Activated CD4-positive, alpha-beta T cell treated with anti-CD3 and anti-CD28 coated beads, Interleukin-2, Interleukin-6, amounts not matched to agents 100 ng/mL and 50 ng/mL, durations not matched to agents 16 hours and 8 hours (primary cell): ENCODE measurements around the gene GOLGA6L9.
"Not testable (repeated sequence)": the region's sequence is repeated elsewhere in the genome, so short reads cannot be mapped to it uniquely, and the experiment has no call there.

Experiments
- DNase-seq: peaks from one replicate; pipeline ENCODE4 v3.0.0-alpha.2; 2020

The GOLGA6L9 gene

DNA sequence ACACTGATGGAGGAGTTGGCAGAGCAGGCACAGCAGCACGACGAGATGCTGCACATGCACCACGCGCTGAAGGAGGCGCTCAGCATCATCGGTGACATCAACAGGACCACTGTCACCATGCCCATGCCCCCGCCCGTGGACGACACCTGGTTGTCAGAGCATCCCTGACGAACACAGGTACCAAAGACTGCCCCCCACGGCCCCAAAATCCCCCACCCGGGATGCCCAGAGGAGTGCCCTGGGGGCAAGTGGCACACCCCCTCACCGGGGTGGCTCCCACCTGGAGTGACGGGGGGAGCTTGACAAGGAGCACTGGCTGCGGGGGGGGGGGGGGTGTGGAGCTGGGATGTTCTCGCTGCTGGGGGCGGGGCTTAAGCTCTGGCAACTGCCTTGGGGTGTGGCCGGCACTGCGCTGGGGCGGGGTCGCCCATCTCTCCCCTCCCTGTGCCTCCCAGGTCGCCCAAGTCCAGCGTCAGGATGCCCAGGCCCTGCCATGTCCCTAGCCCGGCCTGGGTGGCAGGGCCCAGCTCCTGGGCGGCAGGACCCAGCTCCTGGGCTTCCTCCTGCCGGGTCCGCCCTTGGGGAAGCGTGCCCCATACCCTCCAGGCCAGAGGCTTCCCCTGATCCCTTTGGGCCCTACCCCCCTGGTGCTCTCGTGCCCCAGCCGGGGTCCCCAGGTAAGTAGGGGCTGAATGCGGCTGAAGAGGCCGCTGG lies 42.8 kb downstream of the GOLGA6L9 start:
- not testable (repeated sequence) for DNase-seq

DNA sequence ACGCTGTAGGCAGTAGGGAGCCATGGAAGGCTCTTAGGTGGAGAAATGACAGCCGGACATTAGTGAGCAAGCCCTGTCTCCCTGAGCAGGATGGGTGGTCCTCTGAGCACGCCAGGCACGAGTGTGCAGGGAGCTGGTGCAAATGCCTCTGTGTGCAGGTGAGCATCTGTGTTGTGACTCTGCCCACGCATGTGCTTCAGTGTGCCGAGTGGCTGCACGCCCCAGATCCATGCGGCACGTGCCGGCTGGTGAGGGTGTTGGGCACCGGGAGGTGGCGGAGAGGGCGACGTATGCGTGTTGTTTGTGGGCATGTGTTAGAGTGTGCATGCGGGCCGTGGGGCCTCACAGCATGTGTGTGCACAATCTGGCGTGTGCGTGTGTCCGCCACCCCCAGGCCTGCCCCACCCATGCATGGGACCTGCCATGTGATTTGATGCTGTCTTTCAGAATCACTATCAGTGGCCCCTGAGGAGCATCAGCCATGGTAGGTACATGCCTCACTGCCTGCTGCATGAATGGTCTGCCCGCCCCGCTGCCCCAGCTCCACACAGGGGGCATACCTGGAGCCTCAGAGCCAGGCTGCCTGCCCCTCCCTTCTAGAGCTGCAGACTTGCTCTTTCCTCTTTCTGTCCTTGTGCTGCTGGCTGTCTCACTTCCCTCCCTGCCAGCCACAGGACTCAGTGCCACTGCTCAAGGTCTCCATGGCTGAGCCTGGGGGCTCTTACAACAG lies 45.1 kb downstream of the GOLGA6L9 start:
- not testable (repeated sequence) for DNase-seq

DNA sequence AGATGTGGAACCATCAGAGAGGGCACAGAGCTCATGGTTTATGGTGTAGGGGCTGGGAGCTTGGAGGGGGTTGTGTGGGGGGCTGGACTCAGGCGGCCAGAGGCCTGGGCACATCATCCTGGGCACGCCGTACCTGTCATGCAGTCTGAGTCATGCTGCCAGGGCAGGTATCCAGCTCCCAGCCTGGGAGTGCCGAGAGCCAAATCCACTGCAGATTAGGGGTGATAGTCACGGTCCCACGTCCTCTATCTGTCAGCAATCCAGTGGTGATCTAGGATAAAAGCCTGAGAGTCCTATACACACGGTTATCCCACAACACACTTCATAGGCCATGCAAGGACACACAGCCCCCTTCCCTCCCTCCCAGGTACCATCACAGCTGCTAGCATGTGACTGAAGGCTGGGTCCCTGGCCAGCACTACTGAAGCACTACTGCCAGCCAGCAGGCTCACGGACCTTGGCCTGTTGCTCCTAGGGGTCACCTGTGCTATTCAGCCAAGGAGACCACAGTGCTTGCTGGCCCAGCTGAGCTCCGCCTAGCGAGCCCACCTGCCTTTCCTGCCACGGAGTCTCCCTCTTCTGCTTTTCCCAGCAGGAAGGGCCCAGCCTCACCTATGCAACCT lies 45.8 kb downstream of the GOLGA6L9 start:
- DNase-seq = not testable (repeated sequence)

DNA sequence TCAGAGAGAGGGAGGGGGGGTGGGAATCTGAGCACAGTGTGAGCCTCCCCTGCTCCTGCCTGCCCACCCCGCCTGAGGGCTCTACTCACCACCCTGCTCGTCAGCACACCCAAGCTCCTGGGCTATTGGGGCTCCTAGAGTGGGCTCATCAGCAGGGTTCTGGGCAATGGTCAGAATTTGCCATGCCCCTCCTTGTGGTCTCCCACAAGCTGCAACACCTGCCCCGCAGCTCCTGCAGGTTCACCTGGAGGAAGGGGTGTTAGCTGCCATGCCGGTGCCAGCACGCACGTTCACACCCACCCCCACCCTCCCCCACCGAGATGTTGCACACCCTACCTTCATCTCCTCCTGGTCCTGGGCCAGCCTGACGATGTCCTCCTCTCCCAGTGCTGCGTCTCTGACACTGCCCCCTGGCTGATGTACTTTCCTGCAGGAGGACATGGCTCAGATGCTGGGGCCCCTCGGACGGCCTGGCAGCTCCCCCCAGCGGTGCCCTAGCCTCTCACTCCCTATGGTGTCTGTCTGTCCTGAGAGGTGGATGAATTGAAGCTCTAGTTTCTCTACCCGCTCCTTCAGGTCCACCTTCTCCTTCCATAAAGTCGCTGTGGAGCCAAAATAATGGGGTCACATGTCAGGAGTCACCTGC lies 47.2 kb downstream of the GOLGA6L9 start:
- not testable (repeated sequence) for DNase-seq

DNA sequence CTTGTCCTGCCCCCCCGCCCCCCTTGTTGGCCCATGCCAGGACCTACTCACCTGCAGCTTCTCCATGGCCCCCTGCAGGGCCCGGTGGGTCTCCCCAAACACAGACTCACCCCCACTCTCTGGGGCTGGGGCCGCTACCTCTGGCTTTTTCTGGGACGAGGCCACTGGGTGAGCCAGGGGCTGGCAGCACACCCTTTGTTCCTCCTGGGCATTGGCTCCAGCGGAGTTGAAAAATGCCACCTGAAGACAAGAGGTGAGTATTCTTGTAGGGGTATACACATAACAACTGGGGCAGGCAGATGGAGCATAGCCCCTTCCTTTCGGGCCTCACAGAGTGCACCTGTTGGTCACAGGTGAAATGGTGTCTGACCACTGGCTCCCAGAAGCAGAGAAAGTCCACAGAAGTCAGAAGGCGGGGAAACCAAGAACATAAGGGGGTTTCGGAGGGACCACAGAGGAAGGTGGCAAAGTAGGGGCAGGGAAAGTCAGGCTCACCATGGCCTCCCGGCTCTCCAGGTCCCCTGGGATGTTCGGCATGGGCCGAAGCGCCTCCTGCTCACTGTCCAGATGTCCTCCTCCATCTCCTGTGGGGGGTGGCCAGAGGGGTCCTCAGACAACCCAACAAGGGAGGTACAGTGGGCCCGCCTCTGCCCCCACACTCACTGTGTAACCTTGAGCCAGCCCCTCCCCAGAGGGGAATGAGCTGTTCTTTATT lies 47.9 kb downstream of the GOLGA6L9 start:
- DNase-seq = not testable (repeated sequence)
